Cardiac septum (tissue), 1 donor: ENCODE measurements around the gene PRDM2. TPM values are rescaled to one million over a fixed set of nuclear protein-coding genes. Genes with fewer than 3 reads are reported as not detected.

Source experiments
- DNase-seq: peaks from one replicate; pipeline ENCODE4 v3.0.0-alpha.2; 2020; ENCODE audit warnings: low spot score
- intact Hi-C: fragments of 100-400 bp; cut with DNase I; formaldehyde crosslinking; loops from one replicate; pipeline ENCODE4 v1.14.0; 2022
- total RNA-seq: library from RNA; stranded (reverse); fragmentation: NEBNext Ultra II Directional; extraction: Animal tissue kit (Norgen Biotek cat#: 25700); gene quantifications from one replicate; pipeline ENCODE4 v1.2.1, GENCODE V29; 2021
- donor health status: DM: no; HTN: no; CAD: no.

The PRDM2 gene
- total RNA-seq, 1 donor from 2014 or later: 44.5 TPM

DNA sequence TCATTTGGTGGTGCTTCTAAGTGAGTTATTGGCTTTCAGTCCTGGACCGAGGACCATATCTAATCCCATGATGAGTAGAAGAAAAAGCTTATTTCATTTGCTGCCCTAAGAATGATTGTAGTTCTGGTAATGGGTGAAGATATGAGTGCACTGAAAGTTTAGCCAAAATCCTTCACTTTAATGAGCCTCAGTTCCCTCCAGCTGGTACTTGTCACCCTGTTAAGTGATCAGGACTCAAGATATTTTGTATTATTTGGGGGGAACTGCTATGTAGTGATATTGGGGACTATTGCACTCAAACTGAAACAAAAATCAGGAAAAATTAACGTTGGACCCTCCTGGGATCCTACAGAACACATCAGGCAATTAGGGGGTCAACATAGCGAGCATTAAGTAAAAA lies 165.9 kb downstream of the PRDM2 start:
- DNase-seq: no peak
- intact Hi-C loops: no loop called here

DNA sequence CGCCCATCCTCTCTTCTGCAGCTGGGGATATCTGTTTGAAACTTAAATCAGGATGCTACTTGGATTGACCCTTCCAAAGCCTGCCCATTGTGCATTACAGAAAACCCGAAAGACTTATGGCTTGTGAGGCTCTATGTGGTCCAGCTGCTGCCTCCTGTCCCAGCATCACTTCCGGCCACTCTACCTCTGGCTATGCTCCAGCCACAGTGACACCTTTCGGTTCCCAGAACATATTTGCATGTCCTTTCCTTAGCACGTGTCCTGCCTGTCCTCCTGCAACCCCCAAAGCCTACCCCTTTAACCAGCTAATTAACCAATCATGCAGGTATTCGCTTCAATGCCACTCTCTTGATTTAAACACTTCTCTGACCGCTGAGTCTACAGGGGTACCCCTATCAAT lies 167.6 kb downstream of the PRDM2 start:
- DNase-seq: no peak
- intact Hi-C loops: no loop called here

DNA sequence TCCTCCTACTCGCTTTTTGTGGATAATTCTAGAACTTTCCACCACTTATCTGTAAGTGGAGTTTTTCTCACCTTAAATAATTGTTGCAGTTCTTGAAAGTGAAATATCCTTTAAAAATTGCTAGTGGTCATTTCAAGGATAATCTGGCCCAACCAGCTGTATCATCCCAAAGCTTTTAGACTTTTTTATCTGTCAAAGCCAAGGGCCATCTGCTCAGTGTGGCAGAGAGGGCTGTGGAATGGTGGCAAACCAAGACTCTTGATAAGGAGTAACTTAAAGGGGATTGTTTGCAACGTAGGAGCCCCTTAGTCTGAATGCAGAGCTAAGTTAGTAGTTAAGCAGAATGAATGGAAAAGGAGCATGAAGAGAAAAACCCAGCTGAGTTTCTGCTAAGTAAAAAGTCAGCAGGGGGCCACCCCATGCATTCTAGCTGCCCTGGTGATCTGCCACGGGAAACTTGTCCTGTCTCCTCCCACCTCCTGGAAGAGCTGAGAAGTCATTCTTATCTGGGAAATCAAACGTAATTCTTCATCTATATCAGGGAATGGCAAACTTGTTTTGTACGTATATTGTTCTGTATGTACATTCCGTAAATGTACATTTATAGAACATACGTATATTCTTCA lies 169.3 kb downstream of the PRDM2 start:
- DNase-seq: no peak
- intact Hi-C loops: no loop called here

DNA sequence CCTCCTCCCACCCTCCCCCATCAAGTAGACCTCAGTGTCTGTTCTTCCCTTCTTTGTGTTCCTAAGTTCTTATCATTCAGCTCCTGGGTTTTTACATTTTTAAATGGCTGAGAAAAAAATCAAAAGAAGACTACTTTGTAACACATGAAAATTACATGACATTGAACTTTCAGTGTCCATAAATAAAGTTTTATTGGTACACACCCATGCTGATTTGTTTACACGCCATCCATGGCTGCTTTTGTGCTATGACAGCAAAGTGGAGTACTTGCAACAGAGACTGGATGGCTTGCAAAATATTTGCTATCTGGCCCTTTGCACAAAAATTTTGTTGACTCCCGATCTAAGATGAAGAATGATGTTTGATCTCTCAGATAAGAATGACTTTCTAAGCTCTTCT lies 171.4 kb downstream of the PRDM2 start:
- no peak for DNase-seq

DNA sequence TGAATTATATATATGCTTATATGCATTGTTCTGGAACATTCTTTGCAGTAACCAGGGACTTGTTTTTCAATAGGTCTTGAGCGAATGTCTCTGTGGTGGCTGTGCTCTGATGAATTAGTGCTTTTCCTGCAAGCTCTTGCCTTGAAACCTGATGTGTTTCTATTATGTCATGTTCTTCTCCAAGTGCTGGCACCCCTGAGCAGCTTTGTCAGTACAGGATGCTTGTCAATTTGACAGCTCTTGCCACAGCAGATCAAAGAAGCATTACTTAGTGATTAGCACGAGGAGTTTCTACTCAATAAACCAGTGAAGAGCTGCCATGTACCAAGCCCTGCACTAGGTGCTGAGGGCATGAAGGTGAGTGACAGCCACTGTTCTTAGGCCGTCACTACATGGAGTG lies 171.9 kb downstream of the PRDM2 start:
- DNase-seq: no peak
- intact Hi-C loops: no loop called here

More for the DNA sequence above, 171.4 kb downstream of the PRDM2 start:
- intact Hi-C loops: no loop called here

DNA sequence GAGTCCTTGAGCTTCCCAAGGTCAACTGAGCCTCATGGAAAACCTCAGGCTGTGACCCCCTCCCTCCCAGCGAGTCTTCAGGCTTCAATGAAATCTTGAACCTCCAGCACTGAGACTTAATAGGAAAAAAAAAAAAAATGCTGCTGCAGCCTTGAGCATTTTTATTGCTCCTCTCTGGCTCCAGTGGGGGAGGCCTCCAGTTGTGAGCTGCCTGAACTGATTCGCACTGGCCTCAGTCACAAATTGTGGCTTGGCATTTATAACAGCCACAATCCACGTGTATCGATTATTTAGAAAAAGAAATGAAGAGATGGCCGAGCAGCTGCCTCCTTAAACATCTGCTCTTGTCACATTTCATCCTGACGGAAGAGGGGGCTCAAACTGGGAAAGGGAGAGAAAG lies 173.0 kb downstream of the PRDM2 start:
- DNase-seq: no peak
- intact Hi-C loops: no loop called here

Other genes starting within 250 kb of the PRDM2 start
- 0.73 TPM for gene LRRC38, start 186.2 kb upstream of the PRDM2 start, total RNA-seq
- gene PDPN, start 116.4 kb upstream of the PRDM2 start, total RNA-seq: 14.9 TPM